ENCODE results near the gene NIPBL.

NIPBL gene

GRCh38 chr5:36885566-36886485, 9.3 kb downstream of the NIPBL start:
- TF ChIP-seq GATA3 (IDR thresholded peaks at IDR 0.05; ENCODE audit: low read depth, low read length) (no peak), GATA2 (IDR thresholded peaks at IDR 0.05; ENCODE audit: low read depth, low read length) (no peak)

- TF ChIP-seq GATA3 (IDR thresholded peaks at IDR 0.05; ENCODE audit: low read depth, low read length) (no peak), GATA2 (IDR thresholded peaks at IDR 0.05; ENCODE audit: low read depth, low read length) (no peak)
These were observed 10.2 kb downstream of the NIPBL start for GRCh38 chr5:36886791-36887190.

- TF ChIP-seq GATA2 (IDR thresholded peaks at IDR 0.05; ENCODE audit: low read depth, low read length) (no peak), GATA3 (IDR thresholded peaks at IDR 0.05; ENCODE audit: low read depth, low read length) (no peak)
These were observed 11.0 kb downstream of the NIPBL start for GRCh38 chr5:36887532-36887931.

GRCh38 chr5:36888303-36888702, 11.7 kb downstream of the NIPBL start:
- TF ChIP-seq GATA3 (IDR thresholded peaks at IDR 0.05; ENCODE audit: low read depth, low read length) (no peak), GATA2 (IDR thresholded peaks at IDR 0.05; ENCODE audit: low read depth, low read length) (no peak)

- TF ChIP-seq GATA3 (IDR thresholded peaks at IDR 0.05; ENCODE audit: low read depth, low read length) (no peak), GATA2 (IDR thresholded peaks at IDR 0.05; ENCODE audit: low read depth, low read length) (no peak)
These were observed 12.7 kb downstream of the NIPBL start for GRCh38 chr5:36889264-36889663.

GRCh38 chr5:36891266-36891665, 14.7 kb downstream of the NIPBL start:
- no peak for TF ChIP-seq GATA2 (IDR thresholded peaks at IDR 0.05; ENCODE audit: low read depth, low read length)
- TF ChIP-seq GATA3 (IDR thresholded peaks at IDR 0.05; ENCODE audit: low read depth, low read length) = no peak

GRCh38 chr5:36894954-36895353, 18.4 kb downstream of the NIPBL start:
- TF ChIP-seq GATA2 (IDR thresholded peaks at IDR 0.05; ENCODE audit: low read depth, low read length) = no peak
- TF ChIP-seq GATA3 (IDR thresholded peaks at IDR 0.05; ENCODE audit: low read depth, low read length) = no peak

- no peak for TF ChIP-seq GATA3 (IDR thresholded peaks at IDR 0.05; ENCODE audit: low read depth, low read length)
These were observed 19.9 kb downstream of the NIPBL start for GRCh38 chr5:36896476-36896875.

GRCh38 chr5:36897616-36898015, 21.0 kb downstream of the NIPBL start:
- TF ChIP-seq GATA2 (IDR thresholded peaks at IDR 0.05; ENCODE audit: low read depth, low read length) (no peak), GATA3 (IDR thresholded peaks at IDR 0.05; ENCODE audit: low read depth, low read length) (no peak)

- TF ChIP-seq GATA3 (IDR thresholded peaks at IDR 0.05; ENCODE audit: low read depth, low read length) = no peak
- TF ChIP-seq GATA2 (IDR thresholded peaks at IDR 0.05; ENCODE audit: low read depth, low read length) = no peak
These were observed 23.3 kb downstream of the NIPBL start for GRCh38 chr5:36899860-36900259.

GRCh38 chr5:36900283-36900682, 23.7 kb downstream of the NIPBL start:
- TF ChIP-seq GATA2 (IDR thresholded peaks at IDR 0.05; ENCODE audit: low read depth, low read length) = no peak
- no peak for TF ChIP-seq GATA3 (IDR thresholded peaks at IDR 0.05; ENCODE audit: low read depth, low read length)

GRCh38 chr5:36901856-36902255, 25.3 kb downstream of the NIPBL start:
- TF ChIP-seq GATA3 (IDR thresholded peaks at IDR 0.05; ENCODE audit: low read depth, low read length) = no peak

GRCh38 chr5:36902353-36902752, 25.8 kb downstream of the NIPBL start:
- no peak for TF ChIP-seq GATA3 (IDR thresholded peaks at IDR 0.05; ENCODE audit: low read depth, low read length)
- TF ChIP-seq GATA2 (IDR thresholded peaks at IDR 0.05; ENCODE audit: low read depth, low read length) = no peak

- TF ChIP-seq GATA2 (IDR thresholded peaks at IDR 0.05; ENCODE audit: low read depth, low read length) = no peak
- TF ChIP-seq GATA3 (IDR thresholded peaks at IDR 0.05; ENCODE audit: low read depth, low read length) = no peak
These were observed 28.1 kb downstream of the NIPBL start for GRCh38 chr5:36904677-36905076.

- no peak for TF ChIP-seq GATA2 (IDR thresholded peaks at IDR 0.05; ENCODE audit: low read depth, low read length)
- TF ChIP-seq GATA3 (IDR thresholded peaks at IDR 0.05; ENCODE audit: low read depth, low read length) = no peak
These were observed 32.1 kb downstream of the NIPBL start for GRCh38 chr5:36908544-36909260.

Data from SH-SY5Y (cell line).